IPS-15b (cell line): ENCODE measurements around the gene ANKRD39.

Source experiments
- H3K27me3 ChIP-seq: one replicate; pipeline ENCODE4 v1.6.1; 2013; ENCODE audit warnings: low read length; ENCODE audit not compliant: control insufficient read depth, insufficient read depth
- H3K36me3 ChIP-seq: one replicate; pipeline ENCODE4 v1.6.1; 2013; ENCODE audit warnings: low read length; ENCODE audit not compliant: control insufficient read depth, insufficient read depth
- H3K4me1 ChIP-seq: one replicate; pipeline ENCODE4 v1.6.1; 2013; ENCODE audit warnings: mild to moderate bottlenecking, low read length; ENCODE audit not compliant: control insufficient read depth, insufficient read depth
- H3K4me3 ChIP-seq: one replicate; pipeline ENCODE4 v1.5.1; 2013; ENCODE audit warnings: low read depth, low read length
- H3K9ac ChIP-seq: one replicate; pipeline ENCODE4 v1.6.1; 2013; ENCODE audit warnings: low read depth, mild to moderate bottlenecking, low read length
- H3K9me3 ChIP-seq: one replicate; pipeline ENCODE4 v1.6.1; 2013; ENCODE audit warnings: mild to moderate bottlenecking, low read length; ENCODE audit not compliant: control insufficient read depth, insufficient read depth

Gene ANKRD39

GRCh38 chr2:96816836-96817702, 40.7 kb downstream of the ANKRD39 start:
- Histone ChIP-seq H3K4me1 (peaks cover 12% of the 10 kb centered on the region), H3K4me3 (peak overlapping the region; percentile 91), H3K36me3 (peaks cover 7% of the 10 kb centered on the region), H3K9me3 (no peaks in the 10 kb centered on the region), H3K27me3 (no peaks in the 10 kb centered on the region), H3K9ac (peak overlapping the region; percentile 41)

GRCh38 chr2:96816127-96816835, 41.5 kb downstream of the ANKRD39 start, which contains the start of gene CNNM3:
TSS of gene CNNM3 (plus strand) at chr2:96816268. CDS start at chr2:96816278, 10 bp downstream.
- H3K27me3 ChIP-seq, result no peaks in the 10 kb centered on the region
- H3K9ac ChIP-seq, result peak within 1 kb of the TSS; percentile 70
- H3K36me3 ChIP-seq, result peaks cover 6% of the 10 kb centered on the region
- no peaks in the 10 kb centered on the region for H3K9me3 ChIP-seq
- peak within 1 kb of the TSS; percentile 91 for H3K4me3 ChIP-seq
- H3K4me1 ChIP-seq, result peaks cover 12% of the 10 kb centered on the region

GRCh38 chr2:96815326-96816126, 42.3 kb downstream of the ANKRD39 start:
- Histone ChIP-seq H3K36me3 (peaks cover 4% of the 10 kb centered on the region), H3K4me1 (peaks cover 12% of the 10 kb centered on the region), H3K27me3 (no peaks in the 10 kb centered on the region), H3K9me3 (no peaks in the 10 kb centered on the region), H3K4me3 (peak overlapping the region; percentile 75), H3K9ac (peak overlapping the region; percentile 70)

- H3K9ac ChIP-seq, result no peak overlapping the region
- H3K4me1 ChIP-seq, result peaks cover 5% of the 10 kb centered on the region
- H3K36me3 ChIP-seq, result peaks cover 4% of the 10 kb centered on the region
- no peaks in the 10 kb centered on the region for H3K9me3 ChIP-seq
- no peaks in the 10 kb centered on the region for H3K27me3 ChIP-seq
- H3K4me3 ChIP-seq, result no peak overlapping the region
Measured at GRCh38 chr2:96813656-96814055, 44.2 kb downstream of the ANKRD39 start.

- Histone ChIP-seq H3K9ac (no peak overlapping the region), H3K4me3 (no peak overlapping the region), H3K36me3 (peaks cover 7% of the 10 kb centered on the region), H3K4me1 (peaks cover 5% of the 10 kb centered on the region), H3K27me3 (no peaks in the 10 kb centered on the region), H3K9me3 (no peaks in the 10 kb centered on the region)
Measured at GRCh38 chr2:96811917-96812316, 45.9 kb downstream of the ANKRD39 start.

- no peaks in the 10 kb centered on the region for H3K27me3 ChIP-seq
- peaks cover 5% of the 10 kb centered on the region for H3K4me1 ChIP-seq
- H3K36me3 ChIP-seq, result peaks cover 7% of the 10 kb centered on the region
- no peaks in the 10 kb centered on the region for H3K9me3 ChIP-seq
- no peak overlapping the region for H3K9ac ChIP-seq
- H3K4me3 ChIP-seq, result no peak overlapping the region
Measured at GRCh38 chr2:96810783-96811192, 47.0 kb downstream of the ANKRD39 start.

GRCh38 chr2:96809951-96810782, 47.6 kb downstream of the ANKRD39 start:
- no peaks in the 10 kb centered on the region for H3K27me3 ChIP-seq
- H3K9ac ChIP-seq, result no peak overlapping the region
- H3K4me1 ChIP-seq, result peaks cover 4% of the 10 kb centered on the region
- H3K9me3 ChIP-seq, result no peaks in the 10 kb centered on the region
- peaks cover 7% of the 10 kb centered on the region for H3K36me3 ChIP-seq
- no peak overlapping the region for H3K4me3 ChIP-seq

- no peak overlapping the region for H3K4me3 ChIP-seq
- no peaks in the 10 kb centered on the region for H3K4me1 ChIP-seq
- H3K27me3 ChIP-seq, result no peaks in the 10 kb centered on the region
- H3K9ac ChIP-seq, result no peak overlapping the region
- no peaks in the 10 kb centered on the region for H3K9me3 ChIP-seq
- peaks cover 7% of the 10 kb centered on the region for H3K36me3 ChIP-seq
Measured at GRCh38 chr2:96809216-96809882, 48.5 kb downstream of the ANKRD39 start.

GRCh38 chr2:96808176-96808837, 49.5 kb downstream of the ANKRD39 start:
- H3K9ac ChIP-seq, result no peak overlapping the region
- peaks cover 7% of the 10 kb centered on the region for H3K36me3 ChIP-seq
- no peaks in the 10 kb centered on the region for H3K9me3 ChIP-seq
- no peak overlapping the region for H3K4me3 ChIP-seq
- no peaks in the 10 kb centered on the region for H3K27me3 ChIP-seq
- H3K4me1 ChIP-seq, result no peaks in the 10 kb centered on the region

GRCh38 chr2:96807127-96807471, 50.7 kb downstream of the ANKRD39 start:
- Histone ChIP-seq H3K36me3 (peaks cover 8% of the 10 kb centered on the region), H3K9ac (no peak overlapping the region), H3K4me1 (no peaks in the 10 kb centered on the region), H3K4me3 (no peak overlapping the region), H3K27me3 (no peaks in the 10 kb centered on the region), H3K9me3 (no peaks in the 10 kb centered on the region)
